Endometrium (tissue), 2 donors: ENCODE measurements around the gene NT5M.

Source experiments
- FAIRE-seq: peaks from 2 replicates; lab custom pipeline; 2012; peaks lifted over from hg19 to GRCh38; lab: Jason Lieb, UNC
- donor health status: control.
- donor health status: control.

Gene NT5M

DNA sequence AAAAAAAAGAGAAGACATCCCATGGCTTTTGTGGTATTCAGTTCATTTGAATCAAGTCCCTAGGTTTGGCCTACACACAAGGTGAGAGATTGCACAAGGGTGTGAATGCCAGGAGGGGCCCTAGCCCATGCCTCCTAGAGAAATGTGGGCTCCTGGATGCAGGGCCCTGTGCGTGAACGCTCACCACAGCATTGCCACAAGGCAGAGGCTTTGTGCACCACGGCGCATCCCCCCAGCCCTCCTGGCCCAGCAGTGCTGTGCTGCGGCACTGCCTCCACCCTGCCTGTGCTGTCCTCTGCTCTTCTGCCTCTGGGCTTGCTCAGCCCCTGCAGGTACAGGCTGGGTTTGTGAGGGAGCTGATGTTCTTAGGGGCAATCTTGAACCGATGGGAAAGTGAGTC, 92.7 kb downstream of the NT5M start:
- no peak for FAIRE-seq
